SK-N-SH treated with all-trans-retinoic acid at 6 μM for 48 hours (cell line): ENCODE data around the gene TADA2B.

Experiments used
- CSRNP3 ChIP-seq: fragments of 250-450 bp; sonication (Bioruptor Pico); IDR thresholded peaks from 2 replicates; pipeline ENCODE4 v1.5.1; 2021; ENCODE audit warnings: mild to moderate bottlenecking, moderate library complexity
- POU6F1 ChIP-seq: fragments of 250-450 bp; sonication (Bioruptor Pico); IDR thresholded peaks from 2 replicates; pipeline ENCODE4 v1.8.0; 2021; ENCODE audit warnings: low read depth, mild to moderate bottlenecking, moderate library complexity, borderline replicate concordance
- PPARA ChIP-seq: fragments of 250-450 bp; sonication (Bioruptor Pico); IDR thresholded peaks from 2 replicates; pipeline ENCODE4 v1.5.0; 2020; ENCODE audit warnings: mild to moderate bottlenecking, borderline replicate concordance
- SNAI2 ChIP-seq: fragments of 250-450 bp; sonication (Bioruptor Pico); IDR thresholded peaks from 2 replicates; pipeline ENCODE4 v1.5.0; 2020; ENCODE audit warnings: mild to moderate bottlenecking, moderate library complexity
- TCF4 ChIP-seq: fragments of 250-450 bp; sonication (Bioruptor Pico); IDR thresholded peaks from 2 replicates; pipeline ENCODE4 v1.8.0; 2021; ENCODE audit warnings: mild to moderate bottlenecking, moderate library complexity, borderline replicate concordance
- ZFP3 ChIP-seq: fragments of 250-450 bp; sonication (Bioruptor Pico); IDR thresholded peaks from 2 replicates; pipeline ENCODE4 v1.5.0; 2020; ENCODE audit warnings: mild to moderate bottlenecking, moderate library complexity
- ZFP30 ChIP-seq: fragments of 450-650 bp; formaldehyde crosslinking; IDR thresholded peaks from 2 replicates; pipeline ENCODE4 v1.5.0; 2022; ENCODE audit warnings: mild to moderate bottlenecking, moderate library complexity

- TF ChIP-seq CSRNP3 (CRISPR knock-in tag) (no peak), ZFP30 (no peak), SNAI2 (CRISPR knock-in tag) (no peak), ZFP3 (no peak), TCF4 (CRISPR knock-in tag) (no peak), PPARA (CRISPR knock-in tag) (no peak), POU6F1 (CRISPR knock-in tag) (no peak)
These were observed 59.9 kb downstream of the TADA2B start for GRCh38 chr4:7103031-7103606.
